GM21360 (cell line): ENCODE results near the gene MEN1.

Source experiments
- ATAC-seq: cut with Tn5 transposase; IDR thresholded peaks from one replicate; pipeline ENCODE4 v1.9.1; 2021; ENCODE audit warnings: mild to moderate bottlenecking, moderate library complexity; ENCODE audit not compliant: unreplicated experiment

The MEN1 gene

GRCh38 chr11:64803158-64803845 lies 7.0 kb downstream of the MEN1 start, which contains the start of gene MAP4K2:
MAP4K2 (minus strand) TSS chr11:64803214; CDS start chr11:64803149, 65 bp downstream.
- peak; percentile 75 for ATAC-seq

DNA sequence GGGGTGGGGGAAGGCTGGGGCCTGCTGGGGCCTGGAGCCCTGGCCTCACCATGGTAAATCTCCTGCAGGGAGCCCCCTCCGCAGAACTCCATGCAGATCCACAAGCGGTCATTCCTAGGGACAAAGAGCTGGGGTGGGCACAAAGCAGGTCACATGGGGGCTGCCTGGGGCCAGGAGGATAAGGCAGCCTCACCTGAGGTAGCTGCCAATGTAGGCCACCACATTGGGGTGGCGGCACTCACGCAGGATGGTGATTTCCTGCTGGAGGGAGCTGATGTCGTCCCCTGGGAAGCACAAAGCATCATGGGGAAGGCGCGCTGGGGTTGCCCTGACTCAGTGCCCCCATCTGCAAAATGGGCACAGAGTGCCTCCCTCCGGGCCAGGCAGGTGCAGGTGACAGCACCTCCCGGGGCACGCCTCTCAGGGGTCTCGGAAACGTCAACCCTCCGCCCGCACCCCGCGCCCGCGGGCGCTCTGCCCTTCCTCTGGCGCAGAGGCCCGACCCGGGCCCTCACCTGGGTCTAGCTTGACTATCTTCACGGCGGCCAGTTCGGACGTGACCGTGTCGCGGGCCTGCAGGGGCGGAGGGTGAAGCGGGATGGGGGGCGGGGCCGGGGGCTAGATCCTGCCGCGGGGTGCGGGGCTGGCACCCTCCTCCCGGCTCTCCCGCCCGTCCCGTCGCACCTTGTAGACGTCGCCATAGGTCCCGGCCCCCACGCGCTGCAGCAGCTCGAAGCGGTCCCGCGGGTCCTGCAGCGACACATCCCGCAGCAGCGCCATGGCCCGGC lies 7.8 kb downstream of the MEN1 start:
- peak; percentile 22 for ATAC-seq

DNA sequence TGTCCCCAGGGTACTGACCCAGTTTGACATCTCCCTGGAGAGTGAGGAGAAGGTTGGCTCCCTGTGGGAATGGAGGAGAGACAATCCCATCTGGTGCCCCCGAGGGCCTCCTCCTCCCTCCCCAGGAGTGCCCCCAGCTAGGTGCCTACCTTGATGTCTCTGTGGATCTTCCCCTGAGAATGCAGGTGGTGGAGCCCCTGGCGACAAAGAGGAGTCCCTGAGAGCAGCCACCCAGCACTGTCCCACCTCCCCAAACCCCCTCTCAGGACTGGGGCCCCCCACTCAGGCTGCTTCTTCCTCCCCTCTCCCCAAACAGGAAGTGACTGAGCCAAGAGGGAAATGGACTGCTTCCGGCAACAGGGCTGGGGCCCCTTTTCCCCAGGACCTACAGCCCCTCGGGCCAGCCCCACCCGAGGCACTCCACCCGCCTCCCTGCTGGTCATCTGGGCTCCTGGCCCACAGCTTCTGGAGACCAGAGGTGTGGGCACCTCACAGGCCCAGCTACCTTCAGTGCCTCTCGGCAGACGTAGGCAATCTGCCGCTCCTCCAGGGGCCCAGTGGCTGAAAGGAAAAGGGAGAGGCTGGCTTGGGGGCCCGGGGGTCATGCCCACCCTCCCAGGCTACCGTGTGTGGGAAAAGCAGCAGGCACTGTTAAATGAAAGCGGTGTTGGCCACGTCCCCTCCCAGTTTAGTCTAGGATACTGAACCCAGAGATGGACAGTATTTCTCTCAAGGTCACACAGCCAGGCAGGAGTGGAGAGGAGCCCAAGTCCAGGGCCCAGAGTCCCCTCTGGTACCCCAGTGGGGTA lies 8.6 kb downstream of the MEN1 start:
- ATAC-seq: no peak

- no peak for ATAC-seq
These were observed 9.2 kb downstream of the MEN1 start for GRCh38 chr11:64801158-64801464.

DNA sequence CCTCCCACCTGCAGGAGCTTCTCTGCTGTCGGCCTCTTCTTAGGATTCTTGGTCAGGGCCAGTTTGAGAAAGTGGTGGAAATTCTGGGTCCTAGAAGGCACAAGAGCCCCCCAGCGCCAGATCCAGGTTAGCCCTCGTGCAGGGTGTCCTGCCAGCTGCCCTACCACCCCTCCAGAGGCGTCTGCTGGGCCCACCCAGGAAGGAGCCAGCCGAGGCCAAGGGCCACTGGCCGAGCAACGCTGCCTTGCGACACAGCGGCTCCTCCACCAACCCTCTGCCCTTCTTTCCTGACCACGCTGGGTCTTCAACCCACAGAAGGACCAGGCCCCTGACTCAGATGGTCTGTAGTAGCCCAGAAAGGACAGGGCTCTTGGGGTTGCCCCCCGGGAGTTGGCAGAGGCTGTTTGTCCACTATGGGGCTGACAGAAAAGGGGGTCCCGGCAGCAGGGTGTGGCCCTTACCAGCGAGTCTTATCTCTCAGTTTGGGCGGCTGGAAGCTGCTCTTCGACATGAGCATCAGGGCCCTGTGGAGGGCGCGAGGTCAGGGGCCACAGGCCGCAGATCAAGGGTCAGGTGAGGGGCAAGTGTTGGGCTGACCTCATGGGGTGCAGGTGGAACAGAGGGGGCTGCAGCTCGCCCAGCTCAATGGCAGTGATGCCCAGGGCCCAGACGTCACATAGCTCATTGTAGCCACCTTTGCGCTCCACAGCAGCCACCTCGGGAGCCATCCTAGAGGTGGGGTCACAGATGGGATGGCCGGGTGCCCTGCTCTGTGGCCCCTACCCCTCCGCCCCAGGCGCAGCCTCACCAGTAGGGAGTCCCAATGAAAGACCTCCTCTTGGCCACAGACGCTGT lies 9.8 kb downstream of the MEN1 start:
- no peak for ATAC-seq

DNA sequence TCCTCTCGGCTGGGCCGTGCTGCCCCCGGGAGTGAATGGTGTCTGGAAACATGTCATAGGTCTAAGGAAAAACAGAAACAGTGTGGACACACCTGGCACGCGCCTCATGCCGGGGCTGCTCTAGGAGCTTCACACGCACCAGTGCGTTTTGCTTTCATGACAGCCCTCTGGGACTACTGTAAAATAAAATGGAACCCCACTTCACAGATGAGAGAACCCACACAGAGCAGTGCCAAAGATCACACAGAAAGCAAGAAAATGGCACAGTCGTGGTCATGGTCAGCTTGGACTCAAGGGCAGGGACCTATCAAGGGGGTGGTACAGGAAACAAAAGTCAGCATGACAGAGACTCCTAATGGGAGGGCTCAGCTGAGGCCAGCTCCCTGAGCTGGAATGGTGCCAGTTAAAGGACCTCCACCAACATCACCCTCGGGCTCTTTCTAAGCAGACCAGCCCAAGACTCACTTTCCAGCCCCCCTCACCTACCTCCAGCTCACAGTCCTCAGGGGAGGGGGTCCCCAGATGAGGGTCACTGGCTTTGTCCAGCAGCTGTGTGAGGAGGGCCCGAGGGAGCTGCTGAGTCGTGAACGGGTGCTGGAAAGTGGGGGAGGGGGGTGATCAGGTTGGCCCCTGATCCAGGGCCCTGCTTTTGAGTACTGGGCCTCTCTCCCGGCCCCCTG lies 10.6 kb downstream of the MEN1 start:
- no peak for ATAC-seq

DNA sequence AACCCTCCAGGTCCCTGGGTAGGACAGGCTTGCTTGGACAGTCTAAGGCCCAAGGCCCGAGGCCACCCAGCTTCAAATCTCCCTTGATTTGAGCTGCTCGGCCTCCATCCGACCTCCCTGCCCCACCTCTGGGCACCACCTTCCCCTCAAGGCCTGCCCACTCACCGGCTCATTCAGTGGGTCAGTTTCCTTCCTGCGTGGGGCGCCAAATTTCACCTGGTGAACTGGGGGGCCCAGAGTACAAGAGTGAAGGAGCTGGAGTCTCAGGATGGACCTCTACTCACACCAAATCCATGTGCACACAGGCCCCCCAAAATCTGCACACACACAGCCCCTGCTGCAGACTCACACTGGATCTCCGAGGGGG lies 11.1 kb downstream of the MEN1 start:
- no peak for ATAC-seq

DNA sequence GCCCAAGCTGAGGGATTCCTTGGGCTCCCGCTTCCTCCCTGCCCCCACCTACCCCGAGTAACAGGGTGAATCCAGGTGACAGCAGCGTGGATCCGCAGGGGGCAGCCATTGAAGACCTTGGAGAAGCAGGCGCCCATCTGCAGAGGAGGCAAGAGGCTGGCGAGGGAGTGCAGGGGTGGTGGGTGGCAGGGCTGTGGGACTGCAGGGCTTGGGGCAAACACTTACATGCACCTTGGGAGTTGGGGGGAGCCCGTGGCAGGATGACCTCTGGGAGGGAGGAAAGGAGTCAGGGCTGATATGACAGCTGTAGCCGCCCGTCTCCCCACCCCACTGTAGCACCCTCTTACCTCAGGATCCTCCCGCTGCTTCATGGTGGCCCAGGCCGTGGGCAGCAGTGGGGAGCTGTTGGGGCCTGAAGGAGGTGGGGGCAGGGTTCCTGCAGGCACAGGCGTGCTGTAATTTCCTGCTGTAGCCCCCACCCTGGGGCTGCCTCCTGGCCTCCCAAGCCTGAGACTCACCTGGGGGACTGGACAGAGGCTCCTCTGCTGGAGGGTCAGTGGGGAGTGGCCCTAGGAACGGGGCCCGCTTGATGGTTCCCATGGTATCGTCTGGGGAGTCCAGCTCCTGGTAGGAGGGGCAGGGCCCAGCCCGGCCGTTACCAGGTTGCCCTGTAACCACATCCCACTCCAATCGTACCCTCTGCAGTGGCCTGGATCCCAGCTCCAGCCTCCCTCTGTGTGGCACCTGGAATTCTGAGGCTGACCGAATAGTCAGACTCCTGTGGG lies 13.4 kb downstream of the MEN1 start:
- no peak for ATAC-seq

GRCh38 chr11:64796047-64796756 lies 14.1 kb downstream of the MEN1 start:
- no peak for ATAC-seq

DNA sequence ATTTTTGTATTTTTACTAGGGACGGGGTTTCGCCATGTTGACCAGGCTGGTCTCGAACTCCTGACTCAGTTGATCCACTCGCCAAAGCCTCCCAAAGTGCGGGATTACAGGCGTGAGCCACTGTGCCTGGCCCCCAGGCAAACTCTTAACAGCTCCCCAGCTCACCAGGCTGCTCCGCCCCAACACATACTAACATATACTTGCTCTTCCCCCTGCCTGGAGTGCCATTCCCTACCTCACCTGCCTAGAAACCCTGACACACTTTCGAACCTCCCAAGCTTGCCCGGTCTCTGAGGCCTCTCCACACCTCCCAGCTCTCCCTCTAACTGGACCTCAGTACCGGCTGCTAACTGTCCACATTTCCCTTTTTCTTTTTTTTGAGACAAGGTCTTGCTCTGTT lies 15.8 kb downstream of the MEN1 start:
- ATAC-seq: no peak

- ATAC-seq: no peak
These were observed 16.8 kb downstream of the MEN1 start for GRCh38 chr11:64793271-64794160.

DNA sequence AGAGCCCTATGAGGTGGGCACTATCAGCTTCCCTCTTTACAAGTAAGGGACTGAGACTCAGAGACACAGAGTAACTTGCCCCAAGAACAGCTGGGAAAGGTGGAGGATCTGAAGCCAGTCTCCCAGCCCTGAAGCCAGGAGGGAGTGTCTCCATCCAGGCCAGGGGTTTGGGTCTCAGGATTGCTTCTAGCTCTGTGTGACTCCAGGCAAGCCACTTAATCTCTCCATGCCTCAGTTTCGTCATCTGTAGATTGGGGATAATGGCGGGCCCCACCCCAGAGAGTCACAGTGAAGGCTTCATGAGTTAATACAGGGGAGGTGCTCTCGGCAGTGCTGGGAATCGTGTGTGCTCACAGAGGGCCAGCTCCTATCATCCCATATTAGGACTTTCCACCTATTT lies 17.9 kb downstream of the MEN1 start:
- ATAC-seq: no peak

DNA sequence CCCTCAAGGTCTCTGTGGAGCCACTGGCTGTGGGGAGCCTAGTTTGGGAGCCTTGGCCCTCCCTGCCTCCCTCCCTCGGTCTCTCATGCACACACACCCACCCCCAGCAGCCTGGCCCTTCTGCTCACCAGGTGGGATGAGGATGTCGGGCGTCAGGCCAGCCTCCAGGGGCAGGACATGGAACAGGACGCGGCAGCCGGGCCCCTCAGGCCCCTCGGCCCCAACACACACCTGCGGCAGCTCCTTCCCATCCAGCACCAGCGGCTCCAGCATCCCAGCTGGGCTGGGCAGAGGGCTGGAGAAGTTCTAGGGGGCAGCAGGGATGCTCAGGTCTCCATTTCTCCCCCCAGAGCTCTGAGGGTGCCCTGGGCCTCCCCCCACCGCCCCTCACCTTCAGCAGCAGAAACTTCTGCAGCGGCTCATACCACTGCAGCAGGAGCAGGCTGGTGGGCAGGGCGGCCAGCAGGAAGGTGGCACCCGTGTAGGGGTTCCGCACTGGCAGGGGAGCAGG lies 18.5 kb downstream of the MEN1 start:
- no peak for ATAC-seq

- ATAC-seq: no peak
These were observed 19.9 kb downstream of the MEN1 start for GRCh38 chr11:64790205-64791095.

DNA sequence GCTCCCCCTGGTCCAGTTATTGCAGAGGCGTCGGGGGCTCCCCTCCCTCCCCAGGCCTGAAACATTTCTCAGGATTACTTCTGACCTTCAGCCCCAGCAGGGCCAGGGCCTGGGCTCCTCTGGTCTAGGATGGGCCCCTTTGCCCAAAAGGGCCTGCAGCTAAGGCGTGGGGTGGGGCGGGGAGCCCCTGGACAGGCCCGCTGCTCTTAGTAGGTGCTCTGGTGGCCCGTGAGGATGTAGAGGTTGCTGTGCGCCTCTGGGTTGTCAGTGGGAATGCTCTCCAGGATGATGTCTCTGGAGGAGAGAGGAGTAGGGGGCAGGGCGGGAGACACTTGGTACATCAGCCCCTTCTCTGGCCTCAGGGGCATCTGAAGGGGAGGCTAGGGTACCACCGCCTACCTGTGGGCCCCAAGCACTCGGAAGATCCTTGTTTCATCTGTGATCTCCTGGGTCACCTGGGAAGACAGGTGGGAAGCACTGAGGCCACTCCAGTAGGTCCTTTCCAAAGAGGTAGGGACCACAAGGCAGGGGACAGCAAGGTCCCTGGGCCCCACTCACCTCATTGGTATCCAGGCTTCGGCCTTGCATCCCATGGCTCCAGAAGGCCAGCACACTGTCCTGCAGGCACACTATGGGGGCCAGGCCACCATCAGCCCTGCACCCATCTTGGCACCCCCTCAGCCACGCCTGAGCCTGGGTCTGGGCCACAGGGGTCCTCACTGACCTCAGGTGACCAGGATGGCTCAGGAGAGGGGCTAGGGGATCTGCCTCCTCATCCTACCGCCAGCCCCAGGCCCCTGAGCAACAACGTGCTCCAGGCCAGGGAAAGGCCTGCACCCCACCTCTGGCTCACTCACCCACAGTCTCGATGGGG lies 20.8 kb downstream of the MEN1 start:
- no peak for ATAC-seq
